22Rv1 (cell line): Measurements from ENCODE around the gene LIPG.

ENCODE experiments used
- CTCF ChIP-seq: fragments of 450-650 bp; IDR thresholded peaks from 2 replicates; pipeline ENCODE4 v1.5.1; 2017; ENCODE audit warnings: mild to moderate bottlenecking
- ZFX ChIP-seq: fragments of 450-650 bp; IDR thresholded peaks from 2 replicates; pipeline ENCODE4 v1.6.1; 2017; ENCODE audit warnings: antibody characterized with exemption, borderline replicate concordance

- TF ChIP-seq CTCF = no peak
- TF ChIP-seq ZFX = no peak
These were observed 17.5 kb upstream of the LIPG start for GRCh38 chr18:49544362-49544761.
